SH-SY5Y (cell line): ENCODE data around the gene ZNF396.

ENCODE experiments used
- GATA2 ChIP-seq: IDR thresholded peaks from 2 replicates; pipeline ENCODE4 v1.6.1; 2011; ENCODE audit warnings: mild to moderate bottlenecking, low read depth, low read length
- GATA3 ChIP-seq: IDR thresholded peaks from 2 replicates; pipeline ENCODE4 v1.6.1; 2011; ENCODE audit warnings: low read depth, mild to moderate bottlenecking, low read length, moderate library complexity

GRCh38 chr18:35426786-35427185, 49.6 kb upstream of the ZNF396 start:
- TF ChIP-seq GATA2 (no peak), GATA3 (no peak)
